Choroid plexus epithelial cell (primary cell): Measurements from ENCODE around the gene HHEX.
A peak's percentile ranks its signal among the peaks of the same experiment; 100 is the strongest.
"Not testable (repeated sequence)": the region's sequence is repeated elsewhere in the genome, so short reads cannot be mapped to it uniquely, and the experiment has no call there.

Experiments used
- DNase-seq: peaks from one replicate; pipeline ENCODE4 v3.0.0-alpha.2; 2010; ENCODE audit warnings: low read depth
- H3K4me3 ChIP-seq: 2 replicates; pipeline ENCODE4 v1.5.1; 2011; ENCODE audit warnings: low read depth, mild to moderate bottlenecking, control low read depth, low read length, moderate library complexity
- TF ChIP-seq, protein P1 (sequence below): conservative IDR thresholded peaks from 2 replicates; pipeline ENCODE4 v1.5.1; 2011; ENCODE audit warnings: low read depth, mild to moderate bottlenecking, control low read depth, inconsistent platforms, low read length, moderate library complexity

HHEX gene

DNA sequence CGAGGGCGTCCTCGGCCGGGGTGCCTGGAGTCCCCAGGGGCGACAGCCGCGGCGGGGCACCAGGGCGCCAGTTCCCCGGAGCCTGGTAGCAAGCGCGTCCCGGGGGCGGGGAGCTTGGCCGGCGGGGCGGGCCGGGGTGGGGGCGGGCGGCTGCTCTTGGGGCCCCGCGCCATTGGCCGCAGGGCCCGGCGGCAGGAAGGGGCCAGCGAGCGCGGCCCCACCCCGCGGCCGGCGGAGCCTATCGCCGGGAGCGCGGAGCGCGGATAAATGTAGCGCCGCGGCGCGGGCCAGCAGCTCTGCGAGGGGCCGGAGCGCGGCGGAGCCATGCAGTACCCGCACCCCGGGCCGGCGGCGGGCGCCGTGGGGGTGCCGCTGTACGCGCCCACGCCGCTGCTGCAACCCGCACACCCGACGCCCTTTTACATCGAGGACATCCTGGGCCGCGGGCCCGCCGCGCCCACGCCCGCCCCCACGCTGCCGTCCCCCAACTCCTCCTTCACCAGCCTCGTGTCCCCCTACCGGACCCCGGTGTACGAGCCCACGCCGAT, at the start of gene HHEX:
HHEX (plus strand) TSS at position 293 of the 548 bp plus-strand sequence; CDS start at position 325, 32 bp downstream.
- TF ChIP-seq, protein P1, sequence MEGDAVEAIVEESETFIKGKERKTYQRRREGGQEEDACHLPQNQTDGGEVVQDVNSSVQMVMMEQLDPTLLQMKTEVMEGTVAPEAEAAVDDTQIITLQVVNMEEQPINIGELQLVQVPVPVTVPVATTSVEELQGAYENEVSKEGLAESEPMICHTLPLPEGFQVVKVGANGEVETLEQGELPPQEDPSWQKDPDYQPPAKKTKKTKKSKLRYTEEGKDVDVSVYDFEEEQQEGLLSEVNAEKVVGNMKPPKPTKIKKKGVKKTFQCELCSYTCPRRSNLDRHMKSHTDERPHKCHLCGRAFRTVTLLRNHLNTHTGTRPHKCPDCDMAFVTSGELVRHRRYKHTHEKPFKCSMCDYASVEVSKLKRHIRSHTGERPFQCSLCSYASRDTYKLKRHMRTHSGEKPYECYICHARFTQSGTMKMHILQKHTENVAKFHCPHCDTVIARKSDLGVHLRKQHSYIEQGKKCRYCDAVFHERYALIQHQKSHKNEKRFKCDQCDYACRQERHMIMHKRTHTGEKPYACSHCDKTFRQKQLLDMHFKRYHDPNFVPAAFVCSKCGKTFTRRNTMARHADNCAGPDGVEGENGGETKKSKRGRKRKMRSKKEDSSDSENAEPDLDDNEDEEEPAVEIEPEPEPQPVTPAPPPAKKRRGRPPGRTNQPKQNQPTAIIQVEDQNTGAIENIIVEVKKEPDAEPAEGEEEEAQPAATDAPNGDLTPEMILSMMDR = no peak
- peak; percentile 79 for DNase-seq
- H3K4me3 ChIP-seq = peak within 1 kb of the TSS; percentile 85

DNA sequence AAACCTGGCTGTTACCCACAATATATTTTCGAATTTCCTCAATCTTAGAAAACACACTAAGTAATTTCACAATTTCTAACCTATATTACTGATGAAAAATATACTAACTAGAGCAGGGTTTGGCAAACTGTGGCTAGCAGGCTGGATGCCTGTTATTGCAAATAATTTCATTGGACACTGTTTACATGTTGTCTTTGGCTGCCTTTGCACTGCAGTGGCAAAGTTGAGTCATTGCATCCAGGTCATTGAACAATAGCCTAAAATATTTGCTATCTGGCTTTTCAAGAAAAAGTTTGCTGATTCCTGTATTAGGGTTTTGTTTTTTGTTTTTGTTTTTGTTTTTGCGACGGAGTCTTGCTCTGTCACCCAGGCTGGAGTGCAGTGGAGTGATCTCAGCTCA, 49.6 kb upstream of the HHEX start:
- peak; percentile 80 for DNase-seq
- TF ChIP-seq, protein P1 = peak; percentile 18
- no peak overlapping the region for H3K4me3 ChIP-seq

DNA sequence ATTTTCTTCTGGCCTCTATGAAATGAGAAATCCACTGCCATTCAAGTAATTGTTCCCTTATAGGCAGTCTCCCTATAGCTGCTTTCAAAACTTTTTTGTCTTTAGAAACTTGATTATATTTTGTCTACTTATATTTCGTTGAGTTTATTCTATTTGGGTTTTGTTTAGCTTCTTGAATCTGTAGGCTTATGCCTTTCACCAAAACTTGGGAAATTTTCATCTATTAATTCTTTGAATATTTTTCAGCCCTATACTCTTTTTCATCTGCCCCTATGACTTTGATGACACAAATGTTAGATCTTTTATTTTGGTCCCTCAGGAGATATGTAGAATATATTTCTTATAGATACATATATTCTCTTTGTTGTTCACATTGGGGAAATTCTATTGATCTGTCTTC, 48.3 kb upstream of the HHEX start:
- TF ChIP-seq, protein P1 = no peak
- DNase-seq = no peak
- no peak overlapping the region for H3K4me3 ChIP-seq

DNA sequence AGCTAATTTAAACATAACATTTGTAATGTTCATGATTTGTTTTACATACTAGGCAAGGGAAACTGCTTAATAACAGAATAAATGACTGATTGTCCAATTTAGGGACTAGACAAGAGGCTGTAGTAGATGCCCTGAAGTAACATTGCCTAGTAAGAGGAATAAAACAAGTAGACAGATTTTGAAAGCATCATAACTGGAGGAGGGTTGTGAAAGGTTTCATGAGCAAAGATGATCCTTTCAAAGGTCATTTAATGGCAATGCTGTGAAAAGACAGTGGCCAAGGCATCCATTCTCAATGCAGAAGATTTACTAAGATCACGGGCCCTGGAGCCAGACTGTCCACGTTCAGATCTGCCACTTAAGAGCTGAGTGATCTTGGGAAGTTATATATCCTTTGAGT, 44.8 kb upstream of the HHEX start:
- TF ChIP-seq, protein P1 = no peak
- H3K4me3 ChIP-seq = no peak overlapping the region
- no peak for DNase-seq

DNA sequence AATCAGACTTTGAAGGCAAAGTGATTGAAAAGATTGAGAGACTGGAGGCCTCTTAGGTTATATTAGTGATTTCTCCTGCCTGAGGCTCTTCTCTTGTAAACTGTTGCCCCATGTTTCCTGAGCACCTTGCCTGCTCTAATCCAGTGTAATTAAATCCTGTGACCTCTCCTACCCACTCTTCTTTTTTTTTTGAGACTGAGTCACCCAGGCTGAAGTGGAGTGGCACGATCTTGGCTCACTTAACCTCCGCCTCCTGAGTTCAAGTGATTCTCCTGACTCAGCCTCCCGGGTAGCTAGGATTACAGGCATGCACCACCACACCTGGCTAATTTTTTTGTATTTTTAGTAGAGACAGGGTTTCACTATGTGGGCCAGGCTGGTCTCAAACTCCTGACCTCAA, 38.9 kb upstream of the HHEX start:
- H3K4me3 ChIP-seq, DNase-seq: not testable (repeated sequence)

DNA sequence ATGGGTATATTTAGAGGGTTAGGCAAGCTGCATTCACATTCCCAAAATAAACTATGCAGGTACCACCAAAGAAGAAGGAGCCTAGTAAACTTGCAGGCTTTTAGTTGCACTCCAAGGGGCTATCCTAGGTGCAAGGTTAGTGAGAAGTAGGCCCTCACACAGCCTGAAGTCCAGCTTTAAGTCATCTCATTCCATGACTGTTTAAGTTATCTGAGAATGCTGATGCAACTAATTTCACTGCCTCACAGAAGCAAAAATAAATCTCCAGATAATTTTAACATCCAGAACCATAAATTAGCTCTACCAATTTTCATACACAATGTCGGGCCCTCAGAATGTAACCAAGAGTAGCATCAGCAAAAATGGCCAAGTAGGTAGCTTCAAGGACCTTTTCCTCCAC, 34.3 kb upstream of the HHEX start:
- TF ChIP-seq, protein P1 = no peak
- DNase-seq = peak; percentile 21
- H3K4me3 ChIP-seq = no peak overlapping the region

DNA sequence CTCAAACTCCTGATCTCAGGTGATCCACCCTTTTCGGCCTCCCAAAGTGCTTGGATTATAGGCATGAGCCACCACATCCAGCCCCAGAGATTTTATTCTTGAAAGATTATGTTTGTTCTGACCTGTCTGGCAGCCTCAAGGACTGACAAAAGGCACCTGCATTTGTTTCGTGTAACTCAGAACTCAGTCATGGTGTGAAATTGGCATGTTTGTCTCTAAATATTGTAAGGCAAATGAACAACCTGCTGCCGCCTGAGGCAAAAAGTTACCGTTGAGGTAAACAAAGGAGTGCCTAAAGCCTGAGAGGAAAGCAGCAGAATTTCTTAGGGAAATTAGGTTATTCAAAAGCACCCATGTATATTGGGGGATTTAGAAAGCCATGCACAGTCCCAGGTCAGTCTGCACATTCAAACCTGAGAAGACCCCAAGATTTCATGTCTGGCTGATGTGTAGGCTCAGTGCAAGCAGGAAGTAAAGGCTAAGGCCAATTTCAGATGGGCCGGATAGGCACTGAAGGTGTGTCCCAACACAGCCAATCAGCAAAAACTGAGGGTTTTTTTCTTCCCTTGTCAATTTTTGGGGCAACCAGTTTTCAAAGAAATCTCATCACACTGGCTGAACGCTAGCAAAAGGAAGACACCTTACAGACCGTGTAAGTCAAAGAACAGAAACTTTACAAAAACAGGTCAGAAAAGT, 33.3 kb upstream of the HHEX start:
- TF ChIP-seq, protein P1 = no peak
- H3K4me3 ChIP-seq = no peak overlapping the region
- no peak for DNase-seq
